A549 (cell line): ENCODE results near the gene CX3CR1. TPM values are rescaled to one million over a fixed set of nuclear protein-coding genes. Genes with fewer than 3 reads are reported as not detected.

ENCODE experiments used
- ATAC-seq, 2 experiments: fragments of 200-7000 bp in 1 of 2; fragments of >200 bp in 1 of 2; cut with Nextera tagmentation in 1 of 2; cut with Tn5 transposase in 1 of 2; 3 replicates each; pipeline versions ENCODE4 v1.8.0 to v1.9.1; 2018 to 2020; ENCODE audit warnings: mild to moderate bottlenecking in 1 of 2, moderate library complexity in 1 of 2
- CTCF ChIA-PET: fragments of 300-600 bp; sonication (Branson Sonifier 250); formaldehyde crosslinking; extraction: SDS; loops from one replicate; lab custom pipeline; 2021; ENCODE audit warnings: antibody characterized with exemption, inconsistent platforms; lab: Yijun Ruan, JAX
- POLR2A ChIA-PET: fragments of 350-600 bp; formaldehyde crosslinking; extraction: SDS; loops from one replicate; lab custom pipeline; 2021; ENCODE audit warnings: antibody characterized with exemption, inconsistent platforms; lab: Yijun Ruan, JAX
- DNase-seq, 2 experiments: peaks; one replicate each; pipeline versions ENCODE4 v3.0.0 to v3.0.0-alpha.2; 2011 to 2016; ENCODE audit warnings: low read depth in 1 of 2, low spot score in 1 of 2
- FAIRE-seq: peaks from 2 replicates; lab custom pipeline; 2011; peaks lifted over from hg19 to GRCh38; lab: Jason Lieb, UNC
- H3K27ac ChIP-seq, 2 experiments: fragments of >200 bp; sonication (Bioruptor Twin); formaldehyde crosslinking; 3 replicates each; pipeline ENCODE4 v1.5.1; 2016 to 2017
- H3K4me1 ChIP-seq: fragments of >200 bp; sonication (Bioruptor Twin); formaldehyde crosslinking; 3 replicates; pipeline ENCODE4 v1.6.1; 2016
- H3K4me2 ChIP-seq: fragments of >200 bp; sonication (Bioruptor Twin); formaldehyde crosslinking; 3 replicates; pipeline ENCODE4 v1.6.1; 2016
- H3K4me3 ChIP-seq: fragments of >200 bp; sonication (Bioruptor Twin); formaldehyde crosslinking; 3 replicates; pipeline ENCODE4 v1.5.1; 2016
- H3K9me3 ChIP-seq: fragments of >200 bp; sonication (Bioruptor Twin); formaldehyde crosslinking; 3 replicates; pipeline ENCODE4 v1.6.1; 2016
- CEBPB ChIP-seq, 2 experiments: fragments of >200 bp in 1 of 2; sonication (Bioruptor Twin) in 1 of 2; formaldehyde crosslinking in 1 of 2; IDR thresholded peaks; 2 replicates each; pipeline ENCODE4 v1.6.1; 2012 to 2016
- CHD2 ChIP-seq: fragments of 150-350 bp; IDR thresholded peaks from 2 replicates; pipeline ENCODE4 v1.6.1; 2014; ENCODE audit warnings: low read length; ENCODE audit not compliant: partially characterized antibody
- CHD4 ChIP-seq: fragments of 200-600 bp; sonication (generic); IDR thresholded peaks from 2 replicates; pipeline ENCODE4 v1.6.1; 2016; ENCODE audit warnings: antibody characterized with exemption, mild to moderate bottlenecking, borderline replicate concordance
- FOSB ChIP-seq: fragments of 250-450 bp; sonication (Bioruptor Pico); IDR thresholded peaks from 2 replicates; pipeline ENCODE4 v1.5.0; 2020; ENCODE audit warnings: mild to moderate bottlenecking, moderate library complexity
- FOSL2 ChIP-seq, 2 experiments: fragments of 450-650 bp in 1 of 2; fragments of >200 bp in 1 of 2; sonication (Bioruptor Twin) in 1 of 2; formaldehyde crosslinking; IDR thresholded peaks; 2 replicates each; pipeline versions ENCODE4 v1.5.0 to v1.6.1; 2016 to 2020; ENCODE audit warnings: mild to moderate bottlenecking in 1 of 2, moderate library complexity in 1 of 2
- HOXA7 ChIP-seq: fragments of 250-450 bp; sonication (Bioruptor Pico); IDR thresholded peaks from 2 replicates; pipeline ENCODE4 v1.5.0; 2020; ENCODE audit warnings: mild to moderate bottlenecking, moderate library complexity
- KDM1A ChIP-seq: fragments of 200-600 bp; sonication (generic); IDR thresholded peaks from 2 replicates; pipeline ENCODE4 v1.6.1; 2016; ENCODE audit warnings: low read depth, mild to moderate bottlenecking
- MAFK ChIP-seq: fragments of 450-650 bp; IDR thresholded peaks from 2 replicates; pipeline ENCODE4 v1.6.1; 2014; ENCODE audit not compliant: partially characterized antibody
- NFE2L2 ChIP-seq: fragments of 150-350 bp; conservative IDR thresholded peaks from 2 replicates; pipeline ENCODE4 v1.6.1; 2014; ENCODE audit warnings: low read length
- POLR2AphosphoS2 ChIP-seq: conservative IDR thresholded peaks from 2 replicates; pipeline ENCODE4 v1.6.1; 2012; ENCODE audit warnings: low read length, improper control_type of control experiment, inconsistent platforms
- RAD21 ChIP-seq, 2 experiments: fragments of >200 bp in 1 of 2; sonication (Bioruptor Twin) in 1 of 2; formaldehyde crosslinking in 1 of 2; IDR thresholded peaks in 1 of 2; conservative IDR thresholded peaks in 1 of 2; 2 replicates in 1 of 2; 3 replicates in 1 of 2; pipeline ENCODE4 v1.6.1; 2012 to 2018; ENCODE audit warnings: inconsistent platforms in 1 of 2
- RARB ChIP-seq: fragments of 250-450 bp; sonication (Bioruptor Pico); IDR thresholded peaks from 2 replicates; pipeline ENCODE4 v1.8.0; 2021; ENCODE audit warnings: mild to moderate bottlenecking, moderate library complexity
- RCOR1 ChIP-seq: fragments of 150-350 bp; IDR thresholded peaks from 2 replicates; pipeline ENCODE4 v1.6.1; 2014; ENCODE audit warnings: antibody characterized with exemption, low read length, low read depth
- RNF2 ChIP-seq: fragments of 200-600 bp; sonication (generic); IDR thresholded peaks from 2 replicates; pipeline ENCODE4 v1.6.1; 2016; ENCODE audit warnings: low read depth, mild to moderate bottlenecking, antibody characterized with exemption, moderate library complexity, borderline replicate concordance
- SMC3 ChIP-seq: fragments of >200 bp; sonication (Bioruptor Twin); formaldehyde crosslinking; IDR thresholded peaks from 3 replicates; pipeline ENCODE4 v1.6.1; 2018; ENCODE audit warnings: inconsistent platforms
- SREBF2 ChIP-seq: fragments of 450-650 bp; IDR thresholded peaks from 2 replicates; pipeline ENCODE4 v1.6.1; 2014; ENCODE audit warnings: mild to moderate bottlenecking, moderate library complexity
- TP53 ChIP-seq: fragments of 250-450 bp; sonication (Bioruptor Pico); IDR thresholded peaks from 2 replicates; pipeline ENCODE4 v1.5.0; 2021; ENCODE audit warnings: mild to moderate bottlenecking, moderate library complexity
- ZC3H11A ChIP-seq: fragments of 450-650 bp; IDR thresholded peaks from 2 replicates; pipeline ENCODE4 v1.6.1; 2014; ENCODE audit warnings: antibody characterized with exemption, mild to moderate bottlenecking
- ZFP36 ChIP-seq: fragments of 450-650 bp; IDR thresholded peaks from 2 replicates; pipeline ENCODE4 v1.6.1; 2014; ENCODE audit warnings: borderline replicate concordance; ENCODE audit not compliant: partially characterized antibody
- WGBS: methylation state at CpG from one replicate; pipeline ENCODE4 v1.1.6; 2017; ENCODE audit errors: missing lambda C conversion rate; 5-methylcytosine and 5-hydroxymethylcytosine counted together
- polyA plus RNA-seq, 4 experiments: library from polyadenylated mRNA; depleted of rRNA in 3 of 4; stranded (reverse); fragments of >200 nt; fragmentation: RNase III in 1 of 4; extraction: RNeasy Plus Mini Kit Qiagen cat#74134 plus additional on column Dnase treatment in 1 of 4; gene quantifications; 2 replicates in 3 of 4; 3 replicates in 1 of 4; pipeline ENCODE4 v1.2.3, GENCODE V29; 2011 to 2017
- TF ChIP-seq, protein P1 (sequence below): fragments of 450-650 bp; IDR thresholded peaks from 2 replicates; pipeline ENCODE4 v1.6.1; 2014; ENCODE audit warnings: antibody characterized with exemption
- TF ChIP-seq, protein P2 (sequence below): IDR thresholded peaks from 2 replicates; pipeline ENCODE4 v1.6.1; 2012
- TF ChIP-seq, protein P3 (sequence below): IDR thresholded peaks from 2 replicates; pipeline ENCODE4 v1.6.1; 2012; ENCODE audit warnings: low read depth, borderline replicate concordance
- TF ChIP-seq, protein P4 (sequence below): fragments of >200 bp; sonication (Bioruptor Twin); formaldehyde crosslinking; IDR thresholded peaks from 3 replicates; pipeline ENCODE4 v1.6.1; 2016
- TF ChIP-seq, protein P5 (sequence below): fragments of 150-350 bp; IDR thresholded peaks from 2 replicates; pipeline ENCODE4 v1.6.1; 2014; ENCODE audit warnings: low read depth, mild to moderate bottlenecking, low read length
- TF ChIP-seq, protein P6 (sequence below): fragments of >200 bp; sonication (Bioruptor Twin); formaldehyde crosslinking; IDR thresholded peaks from 3 replicates; pipeline ENCODE4 v1.5.1; 2016

Gene CX3CR1
- polyA plus RNA-seq, 2 of the 4 experiments (the other 2 are of a cell fraction) = 0.06 to 0.14 TPM

DNA sequence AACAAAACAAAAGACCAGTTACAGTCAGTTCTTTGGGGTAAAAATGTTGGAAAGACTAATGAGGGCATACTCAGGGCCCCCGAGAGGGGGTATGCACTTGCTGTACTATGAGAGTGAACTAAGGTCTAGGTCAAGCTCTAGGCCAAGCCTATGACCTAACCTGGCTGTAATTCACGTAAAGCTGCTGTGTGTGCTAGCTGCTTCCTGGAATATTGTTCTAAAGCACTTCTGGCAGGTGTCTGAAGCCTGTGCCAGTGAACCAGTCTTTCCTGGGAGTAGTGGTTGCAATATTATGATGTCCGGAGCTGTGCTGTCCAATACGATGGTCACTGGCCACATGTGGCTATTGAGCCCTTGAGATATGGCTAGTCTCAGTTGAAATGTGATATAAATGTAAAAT lies 13.1 kb upstream of the CX3CR1 start:
- TF ChIP-seq RNF2 (no peak), ZFP36 (no peak), CHD4 (no peak), RAD21 (conservative IDR thresholded peaks at IDR 0.05 in 1 of 2, IDR thresholded peaks at IDR 0.05 in 1 of 2) (no peak), POLR2AphosphoS2 (no peak), KDM1A (no peak), RARB (no peak), FOSB (no peak), MAFK (no peak), NFE2L2 (no peak), SREBF2 (no peak), TP53 (CRISPR knock-in tag) (no peak), HOXA7 (CRISPR knock-in tag) (no peak), CEBPB (IDR thresholded peaks at IDR 0.05) (no peak), CHD2 (no peak), ZC3H11A (no peak)
- TF ChIP-seq, protein P1, sequence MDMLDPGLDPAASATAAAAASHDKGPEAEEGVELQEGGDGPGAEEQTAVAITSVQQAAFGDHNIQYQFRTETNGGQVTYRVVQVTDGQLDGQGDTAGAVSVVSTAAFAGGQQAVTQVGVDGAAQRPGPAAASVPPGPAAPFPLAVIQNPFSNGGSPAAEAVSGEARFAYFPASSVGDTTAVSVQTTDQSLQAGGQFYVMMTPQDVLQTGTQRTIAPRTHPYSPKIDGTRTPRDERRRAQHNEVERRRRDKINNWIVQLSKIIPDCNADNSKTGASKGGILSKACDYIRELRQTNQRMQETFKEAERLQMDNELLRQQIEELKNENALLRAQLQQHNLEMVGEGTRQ = no peak
- TF ChIP-seq, protein P2, sequence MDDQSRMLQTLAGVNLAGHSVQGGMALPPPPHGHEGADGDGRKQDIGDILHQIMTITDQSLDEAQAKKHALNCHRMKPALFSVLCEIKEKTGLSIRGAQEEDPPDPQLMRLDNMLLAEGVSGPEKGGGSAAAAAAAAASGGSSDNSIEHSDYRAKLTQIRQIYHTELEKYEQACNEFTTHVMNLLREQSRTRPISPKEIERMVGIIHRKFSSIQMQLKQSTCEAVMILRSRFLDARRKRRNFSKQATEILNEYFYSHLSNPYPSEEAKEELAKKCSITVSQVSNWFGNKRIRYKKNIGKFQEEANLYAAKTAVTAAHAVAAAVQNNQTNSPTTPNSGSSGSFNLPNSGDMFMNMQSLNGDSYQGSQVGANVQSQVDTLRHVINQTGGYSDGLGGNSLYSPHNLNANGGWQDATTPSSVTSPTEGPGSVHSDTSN = no peak
- TF ChIP-seq, protein P3, sequence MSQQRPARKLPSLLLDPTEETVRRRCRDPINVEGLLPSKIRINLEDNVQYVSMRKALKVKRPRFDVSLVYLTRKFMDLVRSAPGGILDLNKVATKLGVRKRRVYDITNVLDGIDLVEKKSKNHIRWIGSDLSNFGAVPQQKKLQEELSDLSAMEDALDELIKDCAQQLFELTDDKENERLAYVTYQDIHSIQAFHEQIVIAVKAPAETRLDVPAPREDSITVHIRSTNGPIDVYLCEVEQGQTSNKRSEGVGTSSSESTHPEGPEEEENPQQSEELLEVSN = no peak
- CTCF ChIA-PET = interaction anchor here (0.8 to 21.3 kb wide), 18 partner anchors 10 to 661 kb away, joined by 3 to 459 read pairs (median 8); partner anchors contain the start of genes CX3CR1, GORASP1, TTC21A and XIRP1
- Histone ChIP-seq H3K4me2 (no peak overlapping the region), H3K9me3 (peaks cover 6% of the 10 kb centered on the region; the same call in 1 of the 3 replicates), H3K4me3 (no peak overlapping the region), H3K27ac (no peak overlapping the region), H3K4me1 (no peaks in the 10 kb centered on the region)
- DNase-seq = no peak
- ATAC-seq = no peak
- POLR2A ChIA-PET = no interaction called here
- no peak for FAIRE-seq
- WGBS = 53% methylated on average over 4 of the region's 4 CpGs

DNA sequence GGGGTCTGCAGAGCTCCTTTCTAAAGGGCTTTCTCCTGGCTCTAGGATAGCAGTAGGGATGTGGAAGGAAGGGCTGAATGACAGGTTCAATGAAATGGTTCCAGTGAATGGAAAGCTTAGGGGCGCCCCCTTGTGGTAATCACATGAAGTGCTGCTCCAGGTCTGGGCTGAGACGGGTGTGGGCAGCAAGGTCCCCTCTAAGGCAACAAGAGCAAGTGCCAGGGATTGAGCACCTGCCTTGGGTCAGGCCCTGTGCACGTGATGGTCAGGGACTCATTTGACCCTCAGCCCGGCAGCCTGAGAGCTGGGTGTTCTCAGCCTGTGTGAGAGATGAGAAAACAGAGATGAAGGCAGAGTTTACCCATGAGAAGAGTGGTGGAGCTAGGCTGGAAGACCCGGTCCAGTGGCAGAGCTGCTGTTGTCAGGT lies 12.1 kb upstream of the CX3CR1 start:
- POLR2A ChIA-PET = no interaction called here
- Histone ChIP-seq H3K4me2 (no peak overlapping the region), H3K9me3 (no peaks in the 10 kb centered on the region), H3K27ac (no peak overlapping the region), H3K4me1 (no peaks in the 10 kb centered on the region; the same call in 2 of the 3 replicates), H3K4me3 (no peak overlapping the region)
- ATAC-seq (peak; percentile 58 to 84; a peak in 5 of 6 replicates), DNase-seq (peak; percentile 58 to 72), FAIRE-seq (no peak)
- TF ChIP-seq, protein P4, sequence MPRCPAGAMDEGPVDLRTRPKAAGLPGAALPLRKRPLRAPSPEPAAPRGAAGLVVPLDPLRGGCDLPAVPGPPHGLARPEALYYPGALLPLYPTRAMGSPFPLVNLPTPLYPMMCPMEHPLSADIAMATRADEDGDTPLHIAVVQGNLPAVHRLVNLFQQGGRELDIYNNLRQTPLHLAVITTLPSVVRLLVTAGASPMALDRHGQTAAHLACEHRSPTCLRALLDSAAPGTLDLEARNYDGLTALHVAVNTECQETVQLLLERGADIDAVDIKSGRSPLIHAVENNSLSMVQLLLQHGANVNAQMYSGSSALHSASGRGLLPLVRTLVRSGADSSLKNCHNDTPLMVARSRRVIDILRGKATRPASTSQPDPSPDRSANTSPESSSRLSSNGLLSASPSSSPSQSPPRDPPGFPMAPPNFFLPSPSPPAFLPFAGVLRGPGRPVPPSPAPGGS = no peak
- TF ChIP-seq SMC3 = peak; percentile 71
- TF ChIP-seq, protein P5, sequence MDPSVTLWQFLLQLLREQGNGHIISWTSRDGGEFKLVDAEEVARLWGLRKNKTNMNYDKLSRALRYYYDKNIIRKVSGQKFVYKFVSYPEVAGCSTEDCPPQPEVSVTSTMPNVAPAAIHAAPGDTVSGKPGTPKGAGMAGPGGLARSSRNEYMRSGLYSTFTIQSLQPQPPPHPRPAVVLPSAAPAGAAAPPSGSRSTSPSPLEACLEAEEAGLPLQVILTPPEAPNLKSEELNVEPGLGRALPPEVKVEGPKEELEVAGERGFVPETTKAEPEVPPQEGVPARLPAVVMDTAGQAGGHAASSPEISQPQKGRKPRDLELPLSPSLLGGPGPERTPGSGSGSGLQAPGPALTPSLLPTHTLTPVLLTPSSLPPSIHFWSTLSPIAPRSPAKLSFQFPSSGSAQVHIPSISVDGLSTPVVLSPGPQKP = no peak
- TF ChIP-seq FOSL2 (IDR thresholded peaks at IDR 0.05) = no peak
- no peak for TF ChIP-seq FOSL2 (CRISPR knock-in tag; IDR thresholded peaks at IDR 0.05)
- no peak for TF ChIP-seq SREBF2
- no peak for TF ChIP-seq RCOR1
- TF ChIP-seq RAD21 (conservative IDR thresholded peaks at IDR 0.05 in 1 of 2, IDR thresholded peaks at IDR 0.05 in 1 of 2) = peak; percentile 72 to 82
- TF ChIP-seq, protein P6, sequence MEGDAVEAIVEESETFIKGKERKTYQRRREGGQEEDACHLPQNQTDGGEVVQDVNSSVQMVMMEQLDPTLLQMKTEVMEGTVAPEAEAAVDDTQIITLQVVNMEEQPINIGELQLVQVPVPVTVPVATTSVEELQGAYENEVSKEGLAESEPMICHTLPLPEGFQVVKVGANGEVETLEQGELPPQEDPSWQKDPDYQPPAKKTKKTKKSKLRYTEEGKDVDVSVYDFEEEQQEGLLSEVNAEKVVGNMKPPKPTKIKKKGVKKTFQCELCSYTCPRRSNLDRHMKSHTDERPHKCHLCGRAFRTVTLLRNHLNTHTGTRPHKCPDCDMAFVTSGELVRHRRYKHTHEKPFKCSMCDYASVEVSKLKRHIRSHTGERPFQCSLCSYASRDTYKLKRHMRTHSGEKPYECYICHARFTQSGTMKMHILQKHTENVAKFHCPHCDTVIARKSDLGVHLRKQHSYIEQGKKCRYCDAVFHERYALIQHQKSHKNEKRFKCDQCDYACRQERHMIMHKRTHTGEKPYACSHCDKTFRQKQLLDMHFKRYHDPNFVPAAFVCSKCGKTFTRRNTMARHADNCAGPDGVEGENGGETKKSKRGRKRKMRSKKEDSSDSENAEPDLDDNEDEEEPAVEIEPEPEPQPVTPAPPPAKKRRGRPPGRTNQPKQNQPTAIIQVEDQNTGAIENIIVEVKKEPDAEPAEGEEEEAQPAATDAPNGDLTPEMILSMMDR = peak; percentile 87
- 3% methylated on average over 5 of the region's 5 CpGs for WGBS
- CTCF ChIA-PET = interaction anchor here (0.5 to 21.3 kb wide), 48 partner anchors 10 to 945 kb away, joined by 3 to 459 read pairs (median 3); partner anchors contain the start of genes CX3CR1, GORASP1, TTC21A and XIRP1
